GM23338 (cell line): Measurements from ENCODE around the gene FARSB. TPM values are rescaled to one million over a fixed set of nuclear protein-coding genes. Genes with fewer than 3 reads are reported as not detected.

Experiments
- ATAC-seq: fragments of 200-7000 bp; cut with Tn5 transposase; 3 replicates; pipeline ENCODE4 v1.9.1; 2020
- DNase-seq: peaks from one replicate; pipeline ENCODE4 v3.0.0-alpha.2; 2015; ENCODE audit warnings: low spot score
- H2AFZ ChIP-seq: fragments of 200-600 bp; sonication (generic); 2 replicates; pipeline ENCODE4 v1.8.0; 2016; ENCODE audit warnings: antibody characterized with exemption, mild to moderate bottlenecking, moderate library complexity
- H3F3A ChIP-seq: fragments of 200-600 bp; sonication (generic); replicated peaks from 2 replicates; pipeline ENCODE4 v1.8.0; 2017; ENCODE audit warnings: antibody characterized with exemption, mixed run types, low read depth
- H3K27ac ChIP-seq: fragments of 200-600 bp; sonication (generic); 2 replicates; pipeline ENCODE4 v1.6.1; 2016; ENCODE audit warnings: low read depth
- H3K27me3 ChIP-seq: fragments of 200-600 bp; sonication (generic); 2 replicates; pipeline ENCODE4 v1.8.0; 2016; ENCODE audit warnings: mild to moderate bottlenecking, mixed run types, moderate library complexity; ENCODE audit not compliant: insufficient read depth
- H3K36me3 ChIP-seq: fragments of 200-600 bp; sonication (generic); 2 replicates; pipeline ENCODE4 v1.8.0; 2016; ENCODE audit warnings: mild to moderate bottlenecking; ENCODE audit not compliant: insufficient read depth
- H3K4me1 ChIP-seq: fragments of 200-600 bp; sonication (generic); 2 replicates; pipeline ENCODE4 v1.8.0; 2016; ENCODE audit warnings: mild to moderate bottlenecking, moderate library complexity; ENCODE audit not compliant: insufficient read depth
- H3K4me2 ChIP-seq: fragments of 200-600 bp; sonication (generic); 2 replicates; pipeline ENCODE4 v1.7.1; 2017; ENCODE audit warnings: mixed run types
- H3K4me3 ChIP-seq: fragments of 200-600 bp; sonication (generic); 2 replicates; pipeline ENCODE4 v1.6.1; 2016; ENCODE audit warnings: mixed run types
- H3K79me2 ChIP-seq: fragments of 200-600 bp; sonication (generic); replicated peaks from 2 replicates; pipeline ENCODE4 v1.8.0; 2017; ENCODE audit warnings: mild to moderate bottlenecking; ENCODE audit not compliant: insufficient read depth
- H3K9me2 ChIP-seq: fragments of 200-600 bp; sonication (generic); 2 replicates; pipeline ENCODE4 v1.8.0; 2017; ENCODE audit not compliant: insufficient read depth
- H4K20me1 ChIP-seq: fragments of 200-600 bp; sonication (generic); replicated peaks from 2 replicates; pipeline ENCODE4 v1.8.0; 2017; ENCODE audit warnings: mild to moderate bottlenecking; ENCODE audit not compliant: insufficient read depth
- H3K27ac Mint-ChIP-seq: 2 replicates; pipeline ENCODE4 v1.8.0; 2020; ENCODE audit warnings: inconsistent platforms, mild to moderate bottlenecking, moderate library complexity, mixed read lengths
- H3K27me3 Mint-ChIP-seq: 3 replicates; pipeline ENCODE4 v1.8.0; 2022; ENCODE audit warnings: low read depth, mild to moderate bottlenecking, moderate library complexity, mixed read lengths, inconsistent platforms; ENCODE audit not compliant: insufficient read depth, poor library complexity
- H3K36me3 Mint-ChIP-seq: 3 replicates; pipeline ENCODE4 v1.8.0; 2021; ENCODE audit warnings: low read depth, mild to moderate bottlenecking, inconsistent platforms, moderate library complexity, mixed read lengths
- H3K4me1 Mint-ChIP-seq: 3 replicates; pipeline ENCODE4 v1.8.0; 2020; ENCODE audit warnings: mild to moderate bottlenecking, inconsistent platforms, mixed read lengths
- H3K4me3 Mint-ChIP-seq: 3 replicates; pipeline ENCODE4 v1.8.0; 2021; ENCODE audit warnings: moderate library complexity, mild to moderate bottlenecking, inconsistent platforms, mixed read lengths
- H3K9me3 Mint-ChIP-seq: 3 replicates; pipeline ENCODE4 v1.8.0; 2020; ENCODE audit warnings: moderate library complexity, mild to moderate bottlenecking, inconsistent platforms, mixed read lengths
- ETS1 ChIP-seq: IDR thresholded peaks from 2 replicates; pipeline ENCODE4 v1.6.1; 2016; ENCODE audit warnings: antibody characterized with exemption
- EZH2phosphoT487 ChIP-seq: fragments of 200-600 bp; sonication (generic); IDR thresholded peaks from one replicate; pipeline ENCODE4 v1.8.1; 2018; ENCODE audit warnings: antibody characterized with exemption; ENCODE audit not compliant: unreplicated experiment
- JUNB ChIP-seq: IDR thresholded peaks from one replicate; pipeline ENCODE4 v1.6.1; 2016; ENCODE audit warnings: antibody characterized with exemption; ENCODE audit not compliant: unreplicated experiment
- POLR2AphosphoS5 ChIP-seq: IDR thresholded peaks from 2 replicates; pipeline ENCODE4 v1.6.1; 2016; ENCODE audit warnings: antibody characterized with exemption, low read depth
- STAT1 ChIP-seq: IDR thresholded peaks from one replicate; pipeline ENCODE4 v1.6.1; 2016; ENCODE audit warnings: antibody characterized with exemption; ENCODE audit not compliant: unreplicated experiment
- ZNF114 ChIP-seq: fragments of 250-450 bp; sonication (Bioruptor Pico); IDR thresholded peaks from 2 replicates; pipeline ENCODE4 v1.5.0; 2020; ENCODE audit warnings: mild to moderate bottlenecking, moderate library complexity
- ZNF331 ChIP-seq: fragments of 250-450 bp; sonication (Bioruptor Pico); IDR thresholded peaks from 2 replicates; pipeline ENCODE4 v1.5.0; 2020; ENCODE audit warnings: low read depth, mild to moderate bottlenecking, moderate library complexity
- polyA plus RNA-seq: library from polyadenylated mRNA; unstranded; fragments of >200 nt; fragmentation: Nextera tagmentation; extraction: Ambion mirVana; gene quantifications from 2 replicates; pipeline ENCODE4 v1.2.1, GENCODE V29; 2016
- total RNA-seq: library from RNA; depleted of rRNA; stranded (reverse); fragments of >200 nt; shearing (Covaris generic); gene quantifications from 2 replicates; pipeline ENCODE4 v1.2.3, GENCODE V29; 2014
- TF ChIP-seq, protein P1 (sequence below): IDR thresholded peaks from one replicate; pipeline ENCODE4 v1.6.1; 2018; ENCODE audit warnings: antibody characterized with exemption; ENCODE audit not compliant: unreplicated experiment

Gene FARSB
- total and polyA plus RNA-seq, 2 experiments from 2014 or later = 32.5 to 40.0 TPM

DNA sequence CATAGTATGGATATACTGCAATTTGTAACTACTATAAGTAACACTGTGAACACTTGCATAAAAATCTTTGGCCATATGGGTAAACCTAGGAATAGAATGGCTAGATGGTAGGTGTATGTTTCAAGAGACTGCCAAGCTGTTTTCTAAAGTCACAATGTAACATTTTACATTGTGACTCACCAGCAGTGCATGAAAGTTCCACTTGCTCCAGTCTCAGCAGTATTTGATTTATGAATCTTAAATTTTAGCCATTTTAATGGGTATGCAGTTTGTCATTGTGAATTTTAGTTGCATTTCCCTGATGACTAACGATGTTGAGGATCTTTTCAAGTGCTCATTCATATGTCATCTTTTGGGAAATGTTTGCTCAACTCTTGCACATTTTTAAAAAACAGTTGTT is 86.1 kb downstream of the FARSB start (continued):
- no peak for TF ChIP-seq EZH2phosphoT487
- TF ChIP-seq ETS1 = no peak

DNA sequence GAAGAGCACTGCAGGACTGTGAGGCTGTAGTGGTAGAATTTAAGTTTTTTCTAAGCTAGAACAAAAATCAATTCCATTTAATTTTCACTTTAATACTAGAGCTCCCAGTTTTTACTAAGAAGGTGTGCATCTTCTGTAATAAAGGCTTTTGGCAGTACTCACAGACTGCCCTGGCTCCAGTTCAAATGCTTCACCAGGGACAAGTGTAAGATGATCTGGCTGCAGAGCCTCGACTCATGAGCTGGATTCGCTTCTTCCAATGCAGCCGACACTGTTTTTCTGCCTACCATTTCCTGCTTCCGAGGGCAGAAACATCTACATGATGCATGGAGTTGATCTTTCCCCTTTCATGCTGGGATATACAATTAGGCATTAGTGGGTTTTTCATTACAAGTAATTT is 87.0 kb downstream of the FARSB start:
- H3K79me2 ChIP-seq = no peaks in the 10 kb centered on the region
- peak; percentile 53 for ATAC-seq
- H3K36me3 ChIP-seq = no peaks in the 10 kb centered on the region
- Mint-ChIP-seq H3K4me3 (no peak overlapping the region), H3K27me3 (no peaks in the 10 kb centered on the region), H3K9me3 (no peaks in the 10 kb centered on the region), H3K4me1 (peaks cover 17% of the 10 kb centered on the region; the same call in 2 of the 3 replicates), H3K27ac (no peak overlapping the region), H3K36me3 (peaks cover 16% of the 10 kb centered on the region; the same call in 2 of the 3 replicates)
- H3F3A ChIP-seq = no peaks in the 10 kb centered on the region
- H3K9me2 ChIP-seq = no peaks in the 10 kb centered on the region
- H3K4me1 ChIP-seq = no peaks in the 10 kb centered on the region
- H2AFZ ChIP-seq = no peak overlapping the region
- no peaks in the 10 kb centered on the region for H3K27me3 ChIP-seq
- H3K27ac ChIP-seq = no peak overlapping the region
- no peak overlapping the region for H3K4me2 ChIP-seq
- TF ChIP-seq, protein P1, sequence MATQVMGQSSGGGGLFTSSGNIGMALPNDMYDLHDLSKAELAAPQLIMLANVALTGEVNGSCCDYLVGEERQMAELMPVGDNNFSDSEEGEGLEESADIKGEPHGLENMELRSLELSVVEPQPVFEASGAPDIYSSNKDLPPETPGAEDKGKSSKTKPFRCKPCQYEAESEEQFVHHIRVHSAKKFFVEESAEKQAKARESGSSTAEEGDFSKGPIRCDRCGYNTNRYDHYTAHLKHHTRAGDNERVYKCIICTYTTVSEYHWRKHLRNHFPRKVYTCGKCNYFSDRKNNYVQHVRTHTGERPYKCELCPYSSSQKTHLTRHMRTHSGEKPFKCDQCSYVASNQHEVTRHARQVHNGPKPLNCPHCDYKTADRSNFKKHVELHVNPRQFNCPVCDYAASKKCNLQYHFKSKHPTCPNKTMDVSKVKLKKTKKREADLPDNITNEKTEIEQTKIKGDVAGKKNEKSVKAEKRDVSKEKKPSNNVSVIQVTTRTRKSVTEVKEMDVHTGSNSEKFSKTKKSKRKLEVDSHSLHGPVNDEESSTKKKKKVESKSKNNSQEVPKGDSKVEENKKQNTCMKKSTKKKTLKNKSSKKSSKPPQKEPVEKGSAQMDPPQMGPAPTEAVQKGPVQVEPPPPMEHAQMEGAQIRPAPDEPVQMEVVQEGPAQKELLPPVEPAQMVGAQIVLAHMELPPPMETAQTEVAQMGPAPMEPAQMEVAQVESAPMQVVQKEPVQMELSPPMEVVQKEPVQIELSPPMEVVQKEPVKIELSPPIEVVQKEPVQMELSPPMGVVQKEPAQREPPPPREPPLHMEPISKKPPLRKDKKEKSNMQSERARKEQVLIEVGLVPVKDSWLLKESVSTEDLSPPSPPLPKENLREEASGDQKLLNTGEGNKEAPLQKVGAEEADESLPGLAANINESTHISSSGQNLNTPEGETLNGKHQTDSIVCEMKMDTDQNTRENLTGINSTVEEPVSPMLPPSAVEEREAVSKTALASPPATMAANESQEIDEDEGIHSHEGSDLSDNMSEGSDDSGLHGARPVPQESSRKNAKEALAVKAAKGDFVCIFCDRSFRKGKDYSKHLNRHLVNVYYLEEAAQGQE = no peak
- DNase-seq = peak; percentile 32
- peaks cover 6% of the 10 kb centered on the region; the same call in 1 of the 2 replicates for H4K20me1 ChIP-seq
- no peak overlapping the region for H3K4me3 ChIP-seq

DNA sequence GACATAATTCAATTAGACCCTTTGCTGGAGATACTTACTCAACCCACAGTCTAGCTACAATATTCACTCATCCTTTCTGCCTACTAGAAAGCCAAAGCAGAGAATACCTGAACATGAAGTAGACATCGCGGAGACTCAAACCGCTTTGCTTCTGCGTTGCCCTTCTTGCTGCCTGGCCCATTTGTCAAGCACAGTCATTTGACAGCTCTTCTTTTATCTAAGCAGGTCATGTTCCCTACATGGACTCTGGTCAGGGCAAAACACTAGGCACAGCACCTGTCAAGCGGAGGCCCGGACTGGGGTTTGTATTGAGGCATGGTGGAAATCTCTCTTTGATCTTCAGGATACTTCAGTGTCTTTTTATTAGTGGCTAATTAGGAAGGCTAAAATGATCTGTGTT is 89.7 kb downstream of the FARSB start:
- Mint-ChIP-seq H3K27me3 (no peaks in the 10 kb centered on the region), H3K27ac (no peak overlapping the region), H3K36me3 (peaks cover 8% of the 10 kb centered on the region; the same call in 2 of the 3 replicates), H3K4me3 (no peak overlapping the region), H3K9me3 (no peaks in the 10 kb centered on the region), H3K4me1 (peaks cover 11% of the 10 kb centered on the region; the same call in 2 of the 3 replicates)
- Histone ChIP-seq H3K79me2 (no peaks in the 10 kb centered on the region), H3K9me2 (no peaks in the 10 kb centered on the region), H2AFZ (no peak overlapping the region), H3K4me3 (no peak overlapping the region), H3K4me2 (no peak overlapping the region), H3K36me3 (no peaks in the 10 kb centered on the region), H4K20me1 (peaks cover 6% of the 10 kb centered on the region; the same call in 1 of the 2 replicates), H3K27ac (no peak overlapping the region), H3F3A (no peaks in the 10 kb centered on the region), H3K27me3 (no peaks in the 10 kb centered on the region), H3K4me1 (no peaks in the 10 kb centered on the region)
- ATAC-seq (no peak), DNase-seq (no peak)
- no peak for TF ChIP-seq POLR2AphosphoS5
- no peak for TF ChIP-seq JUNB
- no peak for TF ChIP-seq EZH2phosphoT487
- TF ChIP-seq, protein P1 = no peak
- no peak for TF ChIP-seq ZNF331 (CRISPR knock-in tag)
- no peak for TF ChIP-seq STAT1
- TF ChIP-seq ETS1 = no peak
- TF ChIP-seq ZNF114 (CRISPR knock-in tag) = no peak
